ENCODE measurements around the gene ENDOV. TPM values are rescaled to one million over a fixed set of nuclear protein-coding genes. Genes with fewer than 3 reads are reported as not detected.

The ENDOV gene
- 36.1 and 41.8 TPM in 2 replicates for total RNA-seq
- long read RNA-seq, partial matches to known transcripts: 4 of 15 reads
- long read RNA-seq, other reads (novel, unspliced or antisense): 6 of 15 reads

- H3K4me3 Mint-ChIP-seq (ENCODE audit: low read depth): peak within 1 kb of the TSS; percentile 91
- H3K36me3 Mint-ChIP-seq (ENCODE audit: insufficient read depth): peaks cover 4% of the 10 kb centered on the region
- peaks cover 4% of the 10 kb centered on the region for H3K27me3 Mint-ChIP-seq
- H3K4me1 Mint-ChIP-seq (ENCODE audit: low read depth): peaks cover 18% of the 10 kb centered on the region
- peak; percentile 80 for DNase-seq (ENCODE audit: low spot score, unreplicated experiment)
- H3K27ac Mint-ChIP-seq: peak within 1 kb of the TSS; percentile 98
- no peaks in the 10 kb centered on the region for H3K9me3 Mint-ChIP-seq (ENCODE audit: low read depth)
- TF ChIP-seq CTCF (IDR thresholded peaks at IDR 0.05; ENCODE audit: unreplicated experiment): no peak
These were observed at the start of gene ENDOV for GRCh38 chr17:80414803-80415625. Gene ENDOV (plus strand): TSS chr17:80415167. CDS start chr17:80415195, 28 bp downstream.

- H3K4me1 Mint-ChIP-seq (ENCODE audit: low read depth): no peaks in the 10 kb centered on the region
- H3K4me3 Mint-ChIP-seq (ENCODE audit: low read depth): no peak overlapping the region
- H3K27me3 Mint-ChIP-seq: no peaks in the 10 kb centered on the region
- DNase-seq (ENCODE audit: low spot score, unreplicated experiment): no peak
- H3K36me3 Mint-ChIP-seq (ENCODE audit: insufficient read depth): peaks cover 25% of the 10 kb centered on the region
- TF ChIP-seq CTCF (IDR thresholded peaks at IDR 0.05; ENCODE audit: unreplicated experiment): no peak
- no peak overlapping the region for H3K27ac Mint-ChIP-seq
- H3K9me3 Mint-ChIP-seq (ENCODE audit: low read depth): no peaks in the 10 kb centered on the region
These were observed 49.0 kb upstream of the ENDOV start for GRCh38 chr17:80365983-80366382.

GRCh38 chr17:80367503-80367902, 47.5 kb upstream of the ENDOV start:
- peaks cover 20% of the 10 kb centered on the region for H3K36me3 Mint-ChIP-seq (ENCODE audit: insufficient read depth)
- H3K4me1 Mint-ChIP-seq (ENCODE audit: low read depth): no peaks in the 10 kb centered on the region
- TF ChIP-seq CTCF (IDR thresholded peaks at IDR 0.05; ENCODE audit: unreplicated experiment): no peak
- DNase-seq (ENCODE audit: low spot score, unreplicated experiment): no peak
- H3K4me3 Mint-ChIP-seq (ENCODE audit: low read depth): no peak overlapping the region
- no peaks in the 10 kb centered on the region for H3K9me3 Mint-ChIP-seq (ENCODE audit: low read depth)
- H3K27ac Mint-ChIP-seq: no peak overlapping the region
- no peaks in the 10 kb centered on the region for H3K27me3 Mint-ChIP-seq

GRCh38 chr17:80371196-80371595, 43.8 kb upstream of the ENDOV start:
- no peak for DNase-seq (ENCODE audit: low spot score, unreplicated experiment)
- Mint-ChIP-seq H3K27me3 (no peaks in the 10 kb centered on the region), H3K4me3 (ENCODE audit: low read depth) (no peak overlapping the region), H3K9me3 (ENCODE audit: low read depth) (no peaks in the 10 kb centered on the region), H3K36me3 (ENCODE audit: insufficient read depth) (peaks cover 25% of the 10 kb centered on the region), H3K4me1 (ENCODE audit: low read depth) (no peaks in the 10 kb centered on the region), H3K27ac (no peak overlapping the region)
- no peak for TF ChIP-seq CTCF (IDR thresholded peaks at IDR 0.05; ENCODE audit: unreplicated experiment)

- no peak overlapping the region for H3K27ac Mint-ChIP-seq
- H3K4me3 Mint-ChIP-seq (ENCODE audit: low read depth): no peak overlapping the region
- no peak for DNase-seq (ENCODE audit: low spot score, unreplicated experiment)
- H3K4me1 Mint-ChIP-seq (ENCODE audit: low read depth): no peaks in the 10 kb centered on the region
- H3K9me3 Mint-ChIP-seq (ENCODE audit: low read depth): no peaks in the 10 kb centered on the region
- peaks cover 27% of the 10 kb centered on the region for H3K36me3 Mint-ChIP-seq (ENCODE audit: insufficient read depth)
- no peak for TF ChIP-seq CTCF (IDR thresholded peaks at IDR 0.05; ENCODE audit: unreplicated experiment)
- H3K27me3 Mint-ChIP-seq: no peaks in the 10 kb centered on the region
These were observed 42.5 kb upstream of the ENDOV start for GRCh38 chr17:80372456-80372855.
